ENCODE results near the gene C17orf113. TPM values are rescaled to one million over a fixed set of nuclear protein-coding genes. Genes with fewer than 3 reads are reported as not detected.
"Not testable (repeated sequence)": the region's sequence is repeated elsewhere in the genome, so short reads cannot be mapped to it uniquely, and the experiment has no call there.

The C17orf113 gene
- total RNA-seq, 1 experiment from 2014 or later, result 0.74 TPM

DNA sequence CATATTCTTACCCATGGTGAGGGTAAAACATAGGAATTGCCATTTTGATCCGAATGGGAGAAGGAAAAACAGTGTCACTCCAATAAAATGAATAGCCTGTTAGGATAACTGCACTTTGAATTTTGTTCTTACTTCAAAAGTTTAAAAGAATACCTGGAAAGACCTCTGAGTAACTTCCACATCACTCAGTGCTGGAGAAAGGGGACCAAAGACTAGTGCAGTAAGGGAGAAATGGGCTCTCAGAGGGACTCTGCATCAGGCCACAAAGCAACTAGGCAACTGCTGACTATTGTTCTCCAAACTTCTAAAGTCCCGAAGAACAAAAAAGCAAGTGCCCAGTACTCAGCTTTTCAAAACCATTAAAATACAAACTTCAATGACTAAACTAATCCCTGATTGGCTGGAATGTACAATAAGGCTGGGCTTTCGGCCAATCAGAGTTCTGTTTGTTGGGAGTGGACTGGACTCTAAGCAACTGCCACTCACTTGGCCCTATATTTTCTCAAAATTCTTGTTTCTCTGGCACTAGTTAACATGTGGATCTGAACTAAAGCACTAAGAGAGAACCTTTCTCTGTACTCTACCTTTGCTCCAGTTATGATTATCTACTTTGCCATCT is 39.4 kb downstream of the C17orf113 start:
- in situ Hi-C loops (cut with HindIII; ENCODE audit: low pct_unique_long_range_greater_than_20kb, low sequenced_read_pairs), result no loop called here
- H3K4me3 ChIP-seq (ENCODE audit: low read depth in 2 of 2, low read length in 2 of 2), result no peak overlapping the region
- no peaks in the 10 kb centered on the region for H3K9me3 ChIP-seq (ENCODE audit: control insufficient read depth, insufficient read depth, low read depth, low read length)
- no peak overlapping the region for H3K27ac ChIP-seq (ENCODE audit: low read length)
- CTCF ChIA-PET, result no interaction called here
- intact Hi-C loops (cut with micrococcal nuclease; ENCODE audit: unreplicated experiment), result no loop called here
- no peak for DNase-seq (ENCODE audit: low read depth, low spot score)
- H3K4me1 ChIP-seq (ENCODE audit: control insufficient read depth, insufficient read depth, low read length), result peaks cover 3% of the 10 kb centered on the region; the same call in 1 of the 2 replicates
- TF ChIP-seq, protein P1, sequence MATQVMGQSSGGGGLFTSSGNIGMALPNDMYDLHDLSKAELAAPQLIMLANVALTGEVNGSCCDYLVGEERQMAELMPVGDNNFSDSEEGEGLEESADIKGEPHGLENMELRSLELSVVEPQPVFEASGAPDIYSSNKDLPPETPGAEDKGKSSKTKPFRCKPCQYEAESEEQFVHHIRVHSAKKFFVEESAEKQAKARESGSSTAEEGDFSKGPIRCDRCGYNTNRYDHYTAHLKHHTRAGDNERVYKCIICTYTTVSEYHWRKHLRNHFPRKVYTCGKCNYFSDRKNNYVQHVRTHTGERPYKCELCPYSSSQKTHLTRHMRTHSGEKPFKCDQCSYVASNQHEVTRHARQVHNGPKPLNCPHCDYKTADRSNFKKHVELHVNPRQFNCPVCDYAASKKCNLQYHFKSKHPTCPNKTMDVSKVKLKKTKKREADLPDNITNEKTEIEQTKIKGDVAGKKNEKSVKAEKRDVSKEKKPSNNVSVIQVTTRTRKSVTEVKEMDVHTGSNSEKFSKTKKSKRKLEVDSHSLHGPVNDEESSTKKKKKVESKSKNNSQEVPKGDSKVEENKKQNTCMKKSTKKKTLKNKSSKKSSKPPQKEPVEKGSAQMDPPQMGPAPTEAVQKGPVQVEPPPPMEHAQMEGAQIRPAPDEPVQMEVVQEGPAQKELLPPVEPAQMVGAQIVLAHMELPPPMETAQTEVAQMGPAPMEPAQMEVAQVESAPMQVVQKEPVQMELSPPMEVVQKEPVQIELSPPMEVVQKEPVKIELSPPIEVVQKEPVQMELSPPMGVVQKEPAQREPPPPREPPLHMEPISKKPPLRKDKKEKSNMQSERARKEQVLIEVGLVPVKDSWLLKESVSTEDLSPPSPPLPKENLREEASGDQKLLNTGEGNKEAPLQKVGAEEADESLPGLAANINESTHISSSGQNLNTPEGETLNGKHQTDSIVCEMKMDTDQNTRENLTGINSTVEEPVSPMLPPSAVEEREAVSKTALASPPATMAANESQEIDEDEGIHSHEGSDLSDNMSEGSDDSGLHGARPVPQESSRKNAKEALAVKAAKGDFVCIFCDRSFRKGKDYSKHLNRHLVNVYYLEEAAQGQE (IDR thresholded peaks at IDR 0.05; ENCODE audit: insufficient read depth in 1 of 2, low read depth in 2 of 2, low read length in 1 of 2), result no peak
- TF ChIP-seq, protein P2, sequence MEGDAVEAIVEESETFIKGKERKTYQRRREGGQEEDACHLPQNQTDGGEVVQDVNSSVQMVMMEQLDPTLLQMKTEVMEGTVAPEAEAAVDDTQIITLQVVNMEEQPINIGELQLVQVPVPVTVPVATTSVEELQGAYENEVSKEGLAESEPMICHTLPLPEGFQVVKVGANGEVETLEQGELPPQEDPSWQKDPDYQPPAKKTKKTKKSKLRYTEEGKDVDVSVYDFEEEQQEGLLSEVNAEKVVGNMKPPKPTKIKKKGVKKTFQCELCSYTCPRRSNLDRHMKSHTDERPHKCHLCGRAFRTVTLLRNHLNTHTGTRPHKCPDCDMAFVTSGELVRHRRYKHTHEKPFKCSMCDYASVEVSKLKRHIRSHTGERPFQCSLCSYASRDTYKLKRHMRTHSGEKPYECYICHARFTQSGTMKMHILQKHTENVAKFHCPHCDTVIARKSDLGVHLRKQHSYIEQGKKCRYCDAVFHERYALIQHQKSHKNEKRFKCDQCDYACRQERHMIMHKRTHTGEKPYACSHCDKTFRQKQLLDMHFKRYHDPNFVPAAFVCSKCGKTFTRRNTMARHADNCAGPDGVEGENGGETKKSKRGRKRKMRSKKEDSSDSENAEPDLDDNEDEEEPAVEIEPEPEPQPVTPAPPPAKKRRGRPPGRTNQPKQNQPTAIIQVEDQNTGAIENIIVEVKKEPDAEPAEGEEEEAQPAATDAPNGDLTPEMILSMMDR (IDR thresholded peaks at IDR 0.05), result no peak
- no peak for TF ChIP-seq SIN3A (IDR thresholded peaks at IDR 0.05; ENCODE audit: borderline replicate concordance, insufficient read depth, low read depth, low read length)
- no peak for TF ChIP-seq TCF7L2 (IDR thresholded peaks at IDR 0.05; ENCODE audit: low read depth, low read length)
- no peak for TF ChIP-seq POLR2AphosphoS5 (IDR thresholded peaks at IDR 0.05; ENCODE audit: low read depth, low read length)
- ATAC-seq, result no peak
- no peaks in the 10 kb centered on the region; the same call in 1 of the 2 replicates for H3K36me3 ChIP-seq (ENCODE audit: control insufficient read depth, insufficient read depth, low read length)
- TSS peak; percentile 4 for BruUV-seq (replicated peaks)
- no peaks in the 10 kb centered on the region for H3K27me3 ChIP-seq (ENCODE audit: control insufficient read depth, insufficient read depth, low read length)
- POLR2A ChIA-PET, result no interaction called here

- ATAC-seq; H3K36me3 ChIP-seq (ENCODE audit: control insufficient read depth, insufficient read depth, low read length); in situ Hi-C loops (cut with HindIII; ENCODE audit: low pct_unique_long_range_greater_than_20kb, low sequenced_read_pairs); H3K4me3 ChIP-seq (ENCODE audit: low read depth in 2 of 2, low read length in 2 of 2); H3K27ac ChIP-seq (ENCODE audit: low read length); H3K9me3 ChIP-seq (ENCODE audit: control insufficient read depth, insufficient read depth, low read depth, low read length); intact Hi-C loops (cut with micrococcal nuclease; ENCODE audit: unreplicated experiment); H3K4me1 ChIP-seq (ENCODE audit: control insufficient read depth, insufficient read depth, low read length); CTCF ChIA-PET; DNase-seq (ENCODE audit: low read depth, low spot score); POLR2A ChIA-PET; H3K27me3 ChIP-seq (ENCODE audit: control insufficient read depth, insufficient read depth, low read length); BruUV-seq (replicated peaks): not testable (repeated sequence)
Measured at GRCh38 chr17:42010266-42010680, 40.1 kb downstream of the C17orf113 start.

DNA sequence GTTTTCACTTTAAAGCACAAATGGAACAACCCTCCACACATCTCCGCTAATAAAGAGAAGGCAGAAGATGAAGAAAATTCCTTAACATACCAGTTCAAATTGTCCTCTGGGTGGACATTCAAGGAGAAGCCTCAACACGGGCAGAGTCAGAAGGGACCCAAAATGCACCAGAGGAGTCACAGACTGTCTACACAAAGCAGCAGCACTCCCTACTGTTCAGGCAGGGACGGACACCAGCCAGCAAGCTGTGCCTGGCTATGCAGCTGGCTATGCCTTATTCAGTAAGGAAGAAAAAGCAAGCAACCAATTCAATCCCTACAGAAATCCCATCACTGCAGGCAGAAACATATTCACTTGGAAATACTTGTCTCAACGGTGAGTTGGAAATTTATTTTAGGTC is 41.2 kb downstream of the C17orf113 start:
- BruUV-seq (replicated peaks), result no TSS peak
- ChIA-PET CTCF (no interaction called here), POLR2A (no interaction called here)
- no peaks in the 10 kb centered on the region for H3K9me3 ChIP-seq (ENCODE audit: control insufficient read depth, insufficient read depth, low read depth, low read length)
- H3K4me3 ChIP-seq (ENCODE audit: low read depth in 2 of 2, low read length in 2 of 2), result no peak overlapping the region
- peaks cover 3% of the 10 kb centered on the region; the same call in 1 of the 2 replicates for H3K4me1 ChIP-seq (ENCODE audit: control insufficient read depth, insufficient read depth, low read length)
- in situ Hi-C loops (cut with HindIII; ENCODE audit: low pct_unique_long_range_greater_than_20kb, low sequenced_read_pairs) (no loop called here), intact Hi-C loops (cut with micrococcal nuclease; ENCODE audit: unreplicated experiment) (no loop called here)
- no peak overlapping the region for H3K27ac ChIP-seq (ENCODE audit: low read length)
- H3K36me3 ChIP-seq (ENCODE audit: control insufficient read depth, insufficient read depth, low read length), result no peaks in the 10 kb centered on the region
- DNase-seq (ENCODE audit: low read depth, low spot score) (no peak), ATAC-seq (no peak)
- H3K27me3 ChIP-seq (ENCODE audit: control insufficient read depth, insufficient read depth, low read length), result no peaks in the 10 kb centered on the region
- no peak for TF ChIP-seq TCF7L2 (IDR thresholded peaks at IDR 0.05; ENCODE audit: low read depth, low read length)
- TF ChIP-seq SIN3A (IDR thresholded peaks at IDR 0.05; ENCODE audit: borderline replicate concordance, insufficient read depth, low read depth, low read length), result no peak
- TF ChIP-seq, protein P2 (IDR thresholded peaks at IDR 0.05), result no peak
- TF ChIP-seq, protein P1 (IDR thresholded peaks at IDR 0.05; ENCODE audit: insufficient read depth in 1 of 2, low read depth in 2 of 2, low read length in 1 of 2), result no peak

Measured in Panc1 (cell line).